Stimulated activated CD4-positive, alpha-beta T cell treated with anti-CD3 and anti-CD28 coated beads, Interleukin-1b, Interleukin-23, amount 100 ng/mL, for 24 hours (primary cell): ENCODE results near the gene CNTF.

Source experiments
- DNase-seq, 4 experiments: peaks; one replicate each; pipeline ENCODE4 v3.0.0-alpha.2; 2020; ENCODE audit warnings: low read depth in 4 of 4, low spot score in 1 of 4

CNTF gene

DNA sequence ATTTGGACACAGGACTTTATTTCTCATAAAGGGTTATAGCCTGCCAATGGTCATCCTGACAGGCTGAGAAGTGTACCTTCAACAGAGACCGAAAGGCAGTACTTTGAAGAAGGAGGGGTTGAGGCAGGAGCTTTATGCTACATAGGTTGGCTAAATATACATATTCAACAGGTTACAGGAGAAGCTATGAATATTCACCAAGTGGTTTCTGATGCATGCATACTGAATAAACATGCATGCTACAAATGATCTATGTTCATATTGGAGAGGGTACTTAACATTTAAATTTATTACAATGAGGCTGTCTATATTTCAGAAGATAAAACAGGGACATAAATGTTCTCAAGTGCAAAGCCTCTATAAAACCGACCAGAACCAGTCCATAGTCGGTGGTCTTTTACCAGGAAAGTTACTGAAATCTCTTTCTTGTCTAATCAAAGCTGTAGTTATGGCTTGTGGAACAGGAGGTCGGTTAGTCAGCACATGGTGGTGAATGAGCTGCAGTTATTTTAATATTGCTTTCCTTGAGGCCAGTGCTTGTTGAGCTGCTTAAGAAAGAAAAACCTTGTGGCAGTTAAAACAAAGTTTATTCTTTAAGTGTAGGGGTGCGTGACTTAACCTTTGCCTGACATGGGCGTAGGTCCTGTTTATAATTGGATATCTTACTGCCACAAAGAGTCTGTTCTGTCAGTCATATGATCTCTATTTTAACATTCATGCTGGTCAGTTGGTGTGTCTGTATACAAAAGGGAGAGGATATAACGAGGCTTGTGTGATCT is 19.5 kb downstream of the CNTF start:
- DNase-seq = no peak

DNA sequence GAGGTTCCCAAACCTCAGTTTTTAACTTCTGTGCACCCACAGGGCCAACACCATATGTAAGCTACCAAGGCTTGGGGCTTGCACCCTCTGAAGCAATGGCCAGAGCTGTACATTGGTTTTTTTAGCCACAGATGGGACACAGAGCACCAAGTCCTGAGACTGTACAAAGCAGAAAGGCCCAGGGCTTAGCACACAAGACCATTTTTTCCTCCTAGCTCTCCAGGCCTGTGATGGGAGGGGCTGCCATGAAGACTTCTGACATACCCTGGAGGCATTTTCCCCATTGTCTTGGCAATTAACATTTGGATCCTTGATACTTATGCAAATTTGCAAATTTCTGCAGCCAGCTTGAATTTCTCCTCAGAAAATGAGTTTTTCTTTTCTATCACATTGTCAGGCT is 23.4 kb downstream of the CNTF start:
- DNase-seq = no peak

DNA sequence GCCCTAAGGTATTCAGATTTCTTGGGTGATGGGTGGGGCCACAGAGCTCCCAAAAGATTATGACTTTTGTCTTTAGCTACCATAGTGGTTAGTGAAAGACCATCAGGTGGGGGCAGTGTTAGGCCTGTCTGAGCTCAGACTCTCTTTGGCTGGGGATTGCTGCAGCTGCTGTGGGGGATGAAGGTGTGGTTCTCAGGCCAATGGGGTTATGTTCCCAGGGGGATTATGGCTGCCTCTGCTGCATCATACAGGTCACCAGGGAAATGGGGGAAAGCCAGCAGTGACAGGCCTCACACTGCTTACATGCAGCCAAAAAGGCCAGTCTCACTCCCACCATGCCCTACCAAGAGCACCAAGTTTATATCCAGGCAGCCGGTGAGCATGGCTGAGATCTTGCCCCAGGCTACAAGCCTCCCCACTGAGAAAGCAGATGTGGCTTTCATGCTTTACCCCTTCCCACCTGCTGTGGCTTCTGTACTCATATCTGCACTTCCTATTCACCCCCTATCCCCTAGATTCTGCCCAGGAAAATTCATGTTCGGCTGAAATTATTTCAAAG is 24.8 kb downstream of the CNTF start:
- no peak for DNase-seq

DNA sequence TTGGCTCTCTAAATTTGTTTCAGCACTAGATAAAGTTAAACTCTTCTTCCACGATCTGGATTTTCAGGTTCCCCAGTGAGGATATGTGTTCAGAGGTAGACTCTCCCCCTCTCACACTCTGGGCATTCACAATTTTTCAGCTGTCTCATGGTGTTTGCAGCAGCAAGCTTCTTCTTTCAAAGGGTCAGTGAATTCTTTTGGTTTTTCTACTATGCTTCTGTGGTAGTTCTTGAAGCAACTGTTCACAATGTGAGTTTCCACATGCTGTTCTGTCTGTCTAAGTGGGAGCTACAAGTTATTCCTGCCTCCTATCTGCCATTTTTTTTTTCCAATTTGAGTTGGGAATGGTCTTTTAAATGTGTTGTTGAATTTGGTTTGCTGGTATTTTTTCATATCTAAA is 25.4 kb downstream of the CNTF start:
- no peak for DNase-seq

DNA sequence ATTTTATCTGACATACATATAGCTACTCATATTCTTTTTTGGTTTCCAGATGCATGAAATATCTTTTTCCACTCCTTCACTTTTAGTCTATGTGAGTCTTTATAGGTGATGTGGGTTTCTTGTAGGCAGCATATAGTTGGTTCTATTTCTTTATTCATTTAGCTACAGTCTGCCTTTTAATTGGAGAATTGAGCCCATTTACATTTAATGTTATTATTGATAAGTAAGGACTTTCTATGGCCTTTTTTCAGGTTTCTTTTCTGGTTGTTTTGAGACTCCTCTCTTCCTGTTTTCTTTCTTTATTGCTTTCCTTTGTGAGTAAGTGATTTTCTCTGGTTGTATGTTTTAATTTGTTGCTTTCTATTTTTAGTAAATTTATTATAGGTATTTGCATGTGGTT is 27.2 kb downstream of the CNTF start:
- no peak for DNase-seq

DNA sequence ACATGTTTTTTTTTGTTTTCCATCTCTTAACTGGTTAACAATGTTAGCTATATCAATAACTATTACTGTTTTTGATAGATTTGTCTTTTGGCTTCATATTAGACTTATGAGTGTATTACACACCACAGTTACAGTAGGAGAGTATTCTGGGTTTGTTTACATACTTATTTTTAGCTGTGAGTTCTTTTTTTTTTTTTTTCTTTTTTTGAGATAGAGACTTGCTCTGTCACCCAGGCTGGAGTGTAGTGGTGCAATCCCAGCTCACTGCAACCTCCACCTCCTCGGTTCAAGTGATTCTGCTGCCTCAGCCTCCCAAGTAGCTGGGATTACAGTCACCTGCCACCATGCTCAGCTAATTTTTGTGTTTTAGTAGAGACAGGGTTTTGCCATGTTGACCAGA is 28.0 kb downstream of the CNTF start:
- no peak for DNase-seq

DNA sequence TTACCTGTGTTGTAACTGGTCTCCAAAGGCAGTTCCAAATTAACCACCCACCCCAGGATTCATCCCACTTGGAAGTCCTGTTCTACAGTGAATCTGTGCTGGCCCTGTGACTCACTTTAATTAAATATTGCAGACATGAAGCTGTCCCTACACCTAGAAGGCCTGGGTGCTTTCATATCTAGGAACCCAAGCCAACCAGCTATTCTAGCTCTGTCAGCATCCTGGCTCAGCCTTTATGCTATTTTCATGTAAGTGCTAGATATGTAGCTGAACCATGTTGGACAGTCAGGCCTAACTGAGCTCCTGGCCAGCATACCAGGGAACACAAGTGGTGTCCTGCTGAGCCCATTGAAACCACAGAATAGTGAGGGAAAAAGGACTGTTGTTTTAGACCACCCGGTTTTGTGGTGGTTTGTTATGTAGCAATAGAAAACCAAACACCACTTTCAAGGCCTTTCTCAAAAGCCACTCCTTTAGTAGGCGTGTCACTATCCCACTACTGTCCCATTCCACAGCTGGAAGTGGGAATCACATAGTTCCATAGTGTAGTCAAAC is 30.3 kb downstream of the CNTF start:
- DNase-seq = no peak

DNA sequence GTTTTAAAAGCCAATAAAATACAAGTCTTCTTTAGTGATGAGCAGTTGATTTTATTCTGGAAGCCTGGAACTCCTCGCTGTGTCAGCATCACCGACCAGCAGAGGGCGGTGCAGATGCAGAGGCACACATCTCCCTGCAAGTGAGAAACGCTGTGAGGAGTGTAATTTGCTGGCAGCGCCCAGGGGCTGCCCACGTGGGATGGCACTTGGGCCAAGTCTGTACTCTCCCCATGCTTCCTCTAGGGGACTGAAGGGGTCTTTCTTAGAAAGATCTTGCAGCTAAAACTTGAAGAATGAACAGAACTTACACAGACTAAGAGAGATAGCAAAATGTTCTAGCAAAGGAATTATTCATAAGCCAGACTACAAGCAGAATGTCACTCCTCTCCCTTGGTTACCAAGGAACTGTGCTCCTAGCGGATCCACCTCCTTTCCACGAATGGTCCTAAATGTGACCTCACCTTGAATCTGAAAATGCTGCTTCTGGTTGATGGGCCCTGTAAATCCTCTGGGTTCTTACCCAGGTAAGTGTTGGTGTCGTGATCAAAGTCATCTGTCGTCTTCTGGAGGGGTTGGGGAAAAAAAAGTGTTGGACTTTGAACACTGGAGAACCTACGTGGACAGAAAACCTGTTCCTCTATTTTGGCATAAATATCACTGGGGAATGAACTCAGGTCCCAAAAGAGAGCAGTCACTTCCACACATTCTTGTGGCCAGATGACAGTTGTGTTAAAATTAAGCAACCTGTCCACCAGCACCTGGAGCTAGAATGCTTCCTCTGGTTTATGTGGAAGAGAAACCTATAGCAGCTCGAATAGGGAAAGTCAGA is 31.8 kb downstream of the CNTF start:
- peak; percentile 57 to 70 (median 60) for DNase-seq

- no peak for DNase-seq
Measured at GRCh38 chr11:58654908-58655296, 32.4 kb downstream of the CNTF start.

- no peak for DNase-seq
Measured at GRCh38 chr11:58656348-58656747, 33.9 kb downstream of the CNTF start.

DNA sequence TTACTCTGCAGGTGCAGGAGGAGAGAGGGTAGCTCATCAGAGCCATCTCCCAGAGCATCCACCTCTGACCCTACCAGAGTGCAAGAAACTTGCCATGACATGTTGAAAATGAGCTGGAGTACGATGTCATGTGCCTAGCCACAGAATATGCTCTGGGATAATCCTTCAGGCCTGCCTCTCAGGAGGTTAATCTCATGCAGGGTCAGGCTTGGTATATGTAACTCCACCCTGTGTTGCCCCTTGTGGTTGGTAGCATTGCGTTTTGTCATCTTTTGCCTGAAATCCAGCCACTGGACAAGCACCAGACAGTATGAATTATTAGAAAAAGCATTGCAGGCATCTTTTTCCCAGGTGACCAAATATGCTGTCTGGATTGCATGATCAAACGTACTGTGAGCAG is 36.2 kb downstream of the CNTF start:
- no peak for DNase-seq

GRCh38 chr11:58659404-58659803 is 36.9 kb downstream of the CNTF start:
- no peak for DNase-seq

GRCh38 chr11:58659910-58660570 is 37.6 kb downstream of the CNTF start:
- DNase-seq = no peak

DNA sequence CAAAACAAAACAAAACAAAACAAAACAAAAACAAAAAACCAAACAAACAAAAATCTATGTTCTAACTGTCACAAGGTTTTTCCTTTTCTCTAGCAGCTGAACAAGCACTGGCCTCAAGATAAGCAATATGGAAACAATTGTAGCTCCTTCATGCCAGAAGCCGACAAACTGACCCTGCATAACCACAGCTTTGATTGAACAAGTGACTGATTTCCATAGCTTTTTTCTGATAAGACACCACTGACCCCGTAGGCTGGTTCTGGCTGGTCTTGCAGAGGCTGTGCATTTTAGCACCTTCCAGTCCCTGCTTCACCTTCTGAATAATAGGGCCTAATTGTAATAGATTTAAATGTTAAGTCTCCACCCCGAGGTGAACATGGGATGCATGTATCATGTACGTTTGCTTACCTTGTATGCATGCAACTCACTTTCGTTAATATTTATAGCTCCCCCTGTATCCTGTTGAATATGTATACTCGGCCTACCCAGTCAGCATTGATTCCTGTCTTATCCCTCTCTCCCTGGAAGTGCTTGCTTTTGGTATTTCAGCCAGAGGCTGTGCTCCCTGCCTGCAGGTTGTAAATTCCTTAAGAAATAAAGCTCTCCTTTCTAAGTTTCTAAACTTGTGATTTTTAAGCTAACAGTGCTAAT is 49.6 kb downstream of the CNTF start:
- DNase-seq = no peak

GRCh38 chr11:58674609-58675008 is 52.1 kb downstream of the CNTF start:
- no peak for DNase-seq
